H9 (cell line): ENCODE measurements around the gene THSD7B. TPM values are rescaled to one million over a fixed set of nuclear protein-coding genes. Genes with fewer than 3 reads are reported as not detected.

Experiments used
- DNase-seq: peaks from one replicate; pipeline ENCODE4 v3.0.0-alpha.2; 2017
- H2AFZ ChIP-seq: one replicate; pipeline ENCODE4 v1.6.1; 2013; ENCODE audit warnings: mild to moderate bottlenecking, low read length, control low read depth, moderate library complexity
- H2AK5ac ChIP-seq: 2 replicates; pipeline ENCODE4 v1.6.1; 2013; ENCODE audit warnings: low read length, control low read depth, mixed read lengths; ENCODE audit not compliant: insufficient read length
- H2BK120ac ChIP-seq: one replicate; pipeline ENCODE4 v1.6.1; 2013; ENCODE audit warnings: low read depth, mild to moderate bottlenecking, low read length, control low read depth, inconsistent platforms; ENCODE audit not compliant: poor library complexity, severe bottlenecking
- H2BK12ac ChIP-seq: 2 replicates; pipeline ENCODE4 v1.6.1; 2013; ENCODE audit warnings: low read length, control low read depth, mixed read lengths, low read depth; ENCODE audit not compliant: insufficient read length
- H2BK15ac ChIP-seq: 2 replicates; pipeline ENCODE4 v1.6.1; 2013; ENCODE audit warnings: low read depth, low read length, control low read depth
- H2BK20ac ChIP-seq: one replicate; pipeline ENCODE4 v1.6.1; 2013; ENCODE audit warnings: low read depth, mild to moderate bottlenecking, low read length, control low read depth, inconsistent platforms; ENCODE audit not compliant: poor library complexity, severe bottlenecking
- H2BK5ac ChIP-seq: 2 replicates; pipeline ENCODE4 v1.6.1; 2013; ENCODE audit warnings: low read length, control low read depth, mixed read lengths; ENCODE audit not compliant: insufficient read length
- H3K14ac ChIP-seq: 2 replicates; pipeline ENCODE4 v1.6.1; 2013; ENCODE audit warnings: low read length, control low read depth; ENCODE audit not compliant: insufficient read depth
- H3K18ac ChIP-seq: 2 replicates; pipeline ENCODE4 v1.6.1; 2013; ENCODE audit warnings: low read depth, mild to moderate bottlenecking, mixed read lengths, low read length, control low read depth; ENCODE audit not compliant: insufficient read length
- H3K23ac ChIP-seq: 2 replicates; pipeline ENCODE4 v1.6.1; 2013; ENCODE audit warnings: low read length, control low read depth, mixed read lengths, low read depth; ENCODE audit not compliant: insufficient read length
- H3K23me2 ChIP-seq: 2 replicates; pipeline ENCODE4 v1.6.1; 2013; ENCODE audit warnings: low read depth, mild to moderate bottlenecking, mixed read lengths, low read length, control low read depth; ENCODE audit not compliant: insufficient read length, poor library complexity, severe bottlenecking
- H3K27ac ChIP-seq: 2 replicates; pipeline ENCODE4 v1.5.1; 2013; ENCODE audit warnings: low read length, control low read depth, mixed read lengths, low read depth; ENCODE audit not compliant: insufficient read length
- H3K27me3 ChIP-seq: 2 replicates; pipeline ENCODE4 v1.6.1; 2013; ENCODE audit warnings: low read length, control low read depth, inconsistent platforms; ENCODE audit not compliant: insufficient read depth
- H3K4ac ChIP-seq: 2 replicates; pipeline ENCODE4 v1.6.1; 2013; ENCODE audit warnings: low read depth, mild to moderate bottlenecking, control low read depth, inconsistent platforms, low read length, moderate library complexity
- H3K4me1 ChIP-seq: 2 replicates; pipeline ENCODE4 v1.6.1; 2013; ENCODE audit warnings: low read length, control low read depth, inconsistent platforms; ENCODE audit not compliant: insufficient read depth
- H3K4me2 ChIP-seq: 2 replicates; pipeline ENCODE4 v1.6.1; 2013; ENCODE audit warnings: low read length, control low read depth, mixed read lengths; ENCODE audit not compliant: insufficient read length, insufficient read depth
- H3K56ac ChIP-seq: 2 replicates; pipeline ENCODE4 v1.6.1; 2013; ENCODE audit warnings: low read depth, mild to moderate bottlenecking, mixed read lengths, low read length, control low read depth; ENCODE audit not compliant: insufficient read length
- H3K79me1 ChIP-seq: 2 replicates; pipeline ENCODE4 v1.6.1; 2013; ENCODE audit warnings: low read depth, mild to moderate bottlenecking, moderate library complexity, low read length, control low read depth, inconsistent platforms; ENCODE audit not compliant: insufficient read depth, poor library complexity, severe bottlenecking
- H3K79me2 ChIP-seq: 2 replicates; pipeline ENCODE4 v1.6.1; 2013; ENCODE audit warnings: low read length, control low read depth, inconsistent platforms; ENCODE audit not compliant: insufficient read depth
- H3K9ac ChIP-seq: 2 replicates; pipeline ENCODE4 v1.6.1; 2013; ENCODE audit warnings: low read length, control low read depth, mixed read lengths; ENCODE audit not compliant: insufficient read length; ENCODE audit errors: extremely low read depth
- H3K9me3 ChIP-seq: one replicate; pipeline ENCODE4 v1.6.1; 2013; ENCODE audit warnings: low read depth, low read length, inconsistent platforms; ENCODE audit not compliant: control insufficient read depth
- H3T11ph ChIP-seq: one replicate; pipeline ENCODE4 v1.6.1; 2013; ENCODE audit warnings: mild to moderate bottlenecking, low read length, control low read depth, inconsistent platforms
- H4K20me1 ChIP-seq: one replicate; pipeline ENCODE4 v1.6.1; 2013; ENCODE audit not compliant: control insufficient read depth, insufficient read length, insufficient read depth
- H4K5ac ChIP-seq: 2 replicates; pipeline ENCODE4 v1.6.1; 2013; ENCODE audit warnings: low read depth, mild to moderate bottlenecking, mixed read lengths, low read length, control low read depth; ENCODE audit not compliant: insufficient read length
- H4K8ac ChIP-seq: replicated peaks from 2 replicates; pipeline ENCODE4 v1.6.1; 2013; ENCODE audit warnings: low read length, control low read depth, mixed read lengths, low read depth; ENCODE audit not compliant: insufficient read length
- H4K91ac ChIP-seq: 2 replicates; pipeline ENCODE4 v1.6.1; 2013; ENCODE audit warnings: low read depth, mild to moderate bottlenecking, moderate library complexity, mixed read lengths, low read length, control low read depth; ENCODE audit not compliant: insufficient read length
- H3K27ac Mint-ChIP-seq, 3 experiments: 2 replicates in 2 of 3; 3 replicates in 1 of 3; pipeline ENCODE4 v1.8.0; 2020 to 2021; ENCODE audit warnings: mixed read lengths in 3 of 3, mild to moderate bottlenecking in 1 of 3, moderate library complexity in 1 of 3
- H3K27me3 Mint-ChIP-seq: 2 replicates; pipeline ENCODE4 v1.8.0; 2021; ENCODE audit warnings: low read depth, mild to moderate bottlenecking, moderate library complexity, mixed read lengths
- H3K36me3 Mint-ChIP-seq, 3 experiments: 2 replicates in 2 of 3; 3 replicates in 1 of 3; pipeline ENCODE4 v1.8.0; 2020 to 2021; ENCODE audit warnings: low read depth in 3 of 3, mixed read lengths in 3 of 3; ENCODE audit not compliant: insufficient read depth in 1 of 3
- H3K4me1 Mint-ChIP-seq, 2 experiments: 2 replicates each; pipeline ENCODE4 v1.8.0; 2020; ENCODE audit warnings: mixed read lengths in 2 of 2
- H3K4me3 Mint-ChIP-seq, 2 experiments: 2 replicates in 1 of 2; 3 replicates in 1 of 2; pipeline ENCODE4 v1.8.0; 2020 to 2021; ENCODE audit warnings: mild to moderate bottlenecking in 2 of 2, mixed read lengths in 2 of 2, moderate library complexity in 1 of 2
- H3K9me3 Mint-ChIP-seq, 2 experiments: 2 replicates in 1 of 2; 3 replicates in 1 of 2; pipeline ENCODE4 v1.8.0; 2020; ENCODE audit warnings: mild to moderate bottlenecking in 2 of 2, mixed read lengths in 2 of 2, moderate library complexity in 1 of 2
- WGBS: extraction: QIAGEN DNeasy Blood & Tissue Kit; methylation state at CpG from one replicate; pipeline ENCODE4 v1.1.7; 2013; ENCODE audit warnings: missing lambda C conversion rate, low lambda C conversion rate, mixed read lengths; ENCODE audit not compliant: insufficient read length; ENCODE audit errors: extremely low coverage; 5-methylcytosine and 5-hydroxymethylcytosine counted together
- total RNA-seq: library from RNA; stranded (reverse); gene quantifications from 2 replicates; pipeline ENCODE4 v1.2.1, GENCODE V29; 2021
- TF ChIP-seq, protein P1 (sequence below): fragments of 200-600 bp; sonication (generic); conservative IDR thresholded peaks from 3 replicates; pipeline ENCODE4 v1.8.0; 2021; ENCODE audit warnings: antibody characterized with exemption, mild to moderate bottlenecking

The THSD7B gene
- total RNA-seq, 1 experiment from 2014 or later, result 0.85 TPM

DNA sequence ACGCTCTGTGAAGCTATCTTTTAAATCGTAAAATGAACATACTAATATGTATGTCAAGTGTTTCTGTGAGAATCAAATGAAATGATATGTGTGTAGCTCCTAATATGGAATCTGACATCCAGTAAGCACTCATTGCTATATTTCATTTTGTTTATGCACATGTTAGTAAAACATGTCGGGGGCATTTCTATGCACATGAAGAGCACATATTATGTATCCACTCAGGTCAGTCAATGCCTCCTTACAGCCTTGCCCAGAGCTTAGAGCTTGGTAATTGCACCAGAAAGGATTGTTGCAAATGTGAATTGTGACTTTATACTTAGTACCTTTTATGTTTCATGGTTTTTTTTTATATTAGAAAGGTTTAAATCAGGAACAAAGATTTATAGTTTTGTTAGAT is 735.3 kb downstream of the THSD7B start:
- H3K4me1 Mint-ChIP-seq, result peaks cover 2 to 4% of the 10 kb centered on the region in 2 experiments; a peak in 2 of 4 replicates
- Histone ChIP-seq H3K23me2 (no peaks in the 10 kb centered on the region), H2BK20ac (no peak overlapping the region), H3K79me1 (no peaks in the 10 kb centered on the region), H3K27ac (no peak overlapping the region), H2AK5ac (no peak overlapping the region), H3T11ph (no peak overlapping the region), H4K5ac (no peak overlapping the region), H2BK15ac (no peak overlapping the region), H3K27me3 (no peaks in the 10 kb centered on the region), H4K8ac (no peak overlapping the region), H2BK12ac (no peak overlapping the region), H4K20me1 (no peaks in the 10 kb centered on the region), H3K4ac (no peak overlapping the region), H2AFZ (no peak overlapping the region), H3K9ac (no peak overlapping the region), H2BK120ac (no peak overlapping the region), H3K23ac (no peak overlapping the region), H2BK5ac (no peak overlapping the region), H3K14ac (no peak overlapping the region), H3K79me2 (no peaks in the 10 kb centered on the region), H3K4me1 (no peaks in the 10 kb centered on the region), H3K9me3 (no peaks in the 10 kb centered on the region), H3K56ac (no peak overlapping the region), H3K4me2 (no peak overlapping the region), H3K18ac (no peak overlapping the region), H4K91ac (no peak overlapping the region)
- WGBS, result no CpG with 5 or more reads among the region's 3 CpGs
- no peaks in the 10 kb centered on the region for H3K27me3 Mint-ChIP-seq
- H3K4me3 Mint-ChIP-seq, result no peak overlapping the region
- no peak overlapping the region for H3K27ac Mint-ChIP-seq
- H3K9me3 Mint-ChIP-seq, result no peaks in the 10 kb centered on the region; a peak in 1 of 5 replicates
- TF ChIP-seq, protein P1, sequence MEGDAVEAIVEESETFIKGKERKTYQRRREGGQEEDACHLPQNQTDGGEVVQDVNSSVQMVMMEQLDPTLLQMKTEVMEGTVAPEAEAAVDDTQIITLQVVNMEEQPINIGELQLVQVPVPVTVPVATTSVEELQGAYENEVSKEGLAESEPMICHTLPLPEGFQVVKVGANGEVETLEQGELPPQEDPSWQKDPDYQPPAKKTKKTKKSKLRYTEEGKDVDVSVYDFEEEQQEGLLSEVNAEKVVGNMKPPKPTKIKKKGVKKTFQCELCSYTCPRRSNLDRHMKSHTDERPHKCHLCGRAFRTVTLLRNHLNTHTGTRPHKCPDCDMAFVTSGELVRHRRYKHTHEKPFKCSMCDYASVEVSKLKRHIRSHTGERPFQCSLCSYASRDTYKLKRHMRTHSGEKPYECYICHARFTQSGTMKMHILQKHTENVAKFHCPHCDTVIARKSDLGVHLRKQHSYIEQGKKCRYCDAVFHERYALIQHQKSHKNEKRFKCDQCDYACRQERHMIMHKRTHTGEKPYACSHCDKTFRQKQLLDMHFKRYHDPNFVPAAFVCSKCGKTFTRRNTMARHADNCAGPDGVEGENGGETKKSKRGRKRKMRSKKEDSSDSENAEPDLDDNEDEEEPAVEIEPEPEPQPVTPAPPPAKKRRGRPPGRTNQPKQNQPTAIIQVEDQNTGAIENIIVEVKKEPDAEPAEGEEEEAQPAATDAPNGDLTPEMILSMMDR, result no peak
- DNase-seq, result no peak
- H3K36me3 Mint-ChIP-seq, result no peaks in the 10 kb centered on the region; a peak in 1 of 7 replicates
